Epithelial cell of proximal tubule (primary cell): ENCODE measurements around the gene TVP23A. TPM values are rescaled to one million over a fixed set of nuclear protein-coding genes. Genes with fewer than 3 reads are reported as not detected.

Experiments used
- DNase-seq: peaks from one replicate; pipeline ENCODE4 v3.0.0-alpha.2; 2011; ENCODE audit warnings: low read depth
- H3K4me3 ChIP-seq: 2 replicates; pipeline ENCODE4 v1.5.1; 2011; ENCODE audit warnings: low read depth, mild to moderate bottlenecking, low read length
- CTCF ChIP-seq: conservative IDR thresholded peaks from 2 replicates; pipeline ENCODE4 v1.5.1; 2012; ENCODE audit warnings: low read depth, mild to moderate bottlenecking, low read length
- total RNA-seq: library from RNA; depleted of rRNA; stranded (reverse); fragments of >200 nt; gene quantifications from 2 replicates; pipeline ENCODE4 v1.2.3, GENCODE V29; 2015

Gene TVP23A
- total RNA-seq, 1 donor from 2014 or later: not detected

- DNase-seq: no peak
- no peak overlapping the region for H3K4me3 ChIP-seq
- TF ChIP-seq CTCF: no peak
Observed at GRCh38 chr16:10859020-10859419, 40.4 kb upstream of the TVP23A start.

GRCh38 chr16:10858203-10858602 is 39.6 kb upstream of the TVP23A start:
- no peak for DNase-seq
- TF ChIP-seq CTCF: no peak
- H3K4me3 ChIP-seq: no peak overlapping the region

GRCh38 chr16:10856042-10856441 is 37.4 kb upstream of the TVP23A start:
- no peak overlapping the region for H3K4me3 ChIP-seq
- no peak for TF ChIP-seq CTCF
- DNase-seq: no peak

- DNase-seq: no peak
- TF ChIP-seq CTCF: no peak
- no peak overlapping the region for H3K4me3 ChIP-seq
Observed at GRCh38 chr16:10852948-10853347, 34.4 kb upstream of the TVP23A start.

GRCh38 chr16:10852286-10852685 is 33.7 kb upstream of the TVP23A start:
- no peak for TF ChIP-seq CTCF
- H3K4me3 ChIP-seq: no peak overlapping the region

GRCh38 chr16:10851512-10851911 is 32.9 kb upstream of the TVP23A start:
- no peak overlapping the region for H3K4me3 ChIP-seq
- no peak for TF ChIP-seq CTCF
- no peak for DNase-seq

More at GRCh38 chr16:10852286-10852685, 33.7 kb upstream of the TVP23A start:
- DNase-seq: no peak

GRCh38 chr16:10850478-10850850 is 31.9 kb upstream of the TVP23A start:
- TF ChIP-seq CTCF: no peak
- H3K4me3 ChIP-seq: no peak overlapping the region
- DNase-seq: no peak
